Measurements from ENCODE around the gene RNF26.

- TF ChIP-seq, protein P1, sequence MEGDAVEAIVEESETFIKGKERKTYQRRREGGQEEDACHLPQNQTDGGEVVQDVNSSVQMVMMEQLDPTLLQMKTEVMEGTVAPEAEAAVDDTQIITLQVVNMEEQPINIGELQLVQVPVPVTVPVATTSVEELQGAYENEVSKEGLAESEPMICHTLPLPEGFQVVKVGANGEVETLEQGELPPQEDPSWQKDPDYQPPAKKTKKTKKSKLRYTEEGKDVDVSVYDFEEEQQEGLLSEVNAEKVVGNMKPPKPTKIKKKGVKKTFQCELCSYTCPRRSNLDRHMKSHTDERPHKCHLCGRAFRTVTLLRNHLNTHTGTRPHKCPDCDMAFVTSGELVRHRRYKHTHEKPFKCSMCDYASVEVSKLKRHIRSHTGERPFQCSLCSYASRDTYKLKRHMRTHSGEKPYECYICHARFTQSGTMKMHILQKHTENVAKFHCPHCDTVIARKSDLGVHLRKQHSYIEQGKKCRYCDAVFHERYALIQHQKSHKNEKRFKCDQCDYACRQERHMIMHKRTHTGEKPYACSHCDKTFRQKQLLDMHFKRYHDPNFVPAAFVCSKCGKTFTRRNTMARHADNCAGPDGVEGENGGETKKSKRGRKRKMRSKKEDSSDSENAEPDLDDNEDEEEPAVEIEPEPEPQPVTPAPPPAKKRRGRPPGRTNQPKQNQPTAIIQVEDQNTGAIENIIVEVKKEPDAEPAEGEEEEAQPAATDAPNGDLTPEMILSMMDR (IDR thresholded peaks at IDR 0.05; ENCODE audit: extremely low read depth in 1 of 2, insufficient read depth in 1 of 2, low read depth in 1 of 2, low read length in 2 of 2): no peak
- TF ChIP-seq POLR2A (IDR thresholded peaks at IDR 0.05; ENCODE audit: low read depth, low read length) (no peak), POLR2AphosphoS5 (IDR thresholded peaks at IDR 0.05; ENCODE audit: insufficient read depth, low read depth, low read length) (no peak), EZH2 (IDR thresholded peaks at IDR 0.05; ENCODE audit: borderline replicate concordance, low read depth, low read length, severe bottlenecking) (no peak), MYC (IDR thresholded peaks at IDR 0.05; ENCODE audit: low read depth, low read length) (no peak), JUN (IDR thresholded peaks at IDR 0.05; ENCODE audit: borderline replicate concordance, insufficient read depth, insufficient read length, low read depth) (no peak)
Measured at GRCh38 chr11:119299416-119299815, 34.9 kb upstream of the RNF26 start.
